Thymus (tissue), 11 donors: Measurements from ENCODE around the gene KSR1. TPM values are rescaled to one million over a fixed set of nuclear protein-coding genes. Genes with fewer than 3 reads are reported as not detected.

Experiments
- DNase-seq, 9 donors: peaks; one replicate each; pipeline ENCODE4 v3.0.0-alpha.2; 2013; ENCODE audit warnings: low spot score in 9 of 9, low read depth in 6 of 9, missing footprints in 1 of 9
- H3K27ac ChIP-seq, 2 donors: one replicate each; pipeline ENCODE4 v1.5.1; 2013; ENCODE audit warnings: control low read depth in 1 of 2, low read depth in 1 of 2, low read length in 1 of 2, mild to moderate bottlenecking in 1 of 2, moderate library complexity in 1 of 2
- H3K27me3 ChIP-seq, 2 donors: one replicate each; pipeline ENCODE4 v1.5.1; 2013; ENCODE audit warnings: low read length in 1 of 2; ENCODE audit not compliant: control insufficient read depth in 2 of 2, insufficient read depth in 1 of 2
- H3K36me3 ChIP-seq, 2 donors: one replicate each; pipeline ENCODE4 v1.5.1; 2013; ENCODE audit warnings: low read length in 1 of 2, mild to moderate bottlenecking in 1 of 2, moderate library complexity in 1 of 2; ENCODE audit not compliant: control insufficient read depth in 2 of 2, insufficient read depth in 2 of 2
- H3K4me1 ChIP-seq, 2 donors: one replicate each; pipeline ENCODE4 v1.5.1; 2013; ENCODE audit warnings: low read length in 2 of 2; ENCODE audit not compliant: control insufficient read depth in 2 of 2, insufficient read depth in 2 of 2
- H3K4me3 ChIP-seq, 2 donors: one replicate each; pipeline ENCODE4 v1.5.1; 2013; ENCODE audit warnings: low read length in 2 of 2, control low read depth in 1 of 2, mild to moderate bottlenecking in 1 of 2
- H3K9me3 ChIP-seq, 2 donors: one replicate each; pipeline ENCODE4 v1.5.1; 2013; ENCODE audit warnings: low read length in 1 of 2, mild to moderate bottlenecking in 1 of 2; ENCODE audit not compliant: control insufficient read depth in 2 of 2, insufficient read depth in 1 of 2
- WGBS: extraction: QIAGEN DNeasy Blood & Tissue Kit; methylation state at CpG from one replicate; pipeline ENCODE4 v1.1.7; 2013; 5-methylcytosine and 5-hydroxymethylcytosine counted together
- polyA plus RNA-seq: library from polyadenylated mRNA; stranded (reverse); fragments of 200-250 nt; gene quantifications from one replicate; pipeline ENCODE4 v1.2.3, GENCODE V29; 2013
- total RNA-seq: library from RNA; stranded (reverse); fragments of 120-200 nt; gene quantifications from one replicate; pipeline ENCODE4 v1.2.4, GENCODE V29; 2013
- donor health status: healthy.

KSR1 gene
- total and polyA plus RNA-seq, 2 donors: 12.5 to 32.8 TPM

- H3K27me3 ChIP-seq: no peaks in the 10 kb centered on the region
- no peaks in the 10 kb centered on the region for H3K36me3 ChIP-seq
- 12% methylated on average over 10 of the region's 10 CpGs for WGBS
- H3K4me1 ChIP-seq: peaks cover 14 to 51% of the 10 kb centered on the region in 2 donors
- no peak overlapping the region for H3K4me3 ChIP-seq
- no peaks in the 10 kb centered on the region for H3K9me3 ChIP-seq
- peak overlapping the region; percentile 66 to 72 for H3K27ac ChIP-seq
- DNase-seq: peak in 3 of 9 donors; percentile 18 to 62 (median 24)
These were observed 88.3 kb downstream of the KSR1 start for GRCh38 chr17:27544350-27545131.

GRCh38 chr17:27545562-27546229, 89.4 kb downstream of the KSR1 start:
- H3K27ac ChIP-seq: peak overlapping the region in 1 of 2 donors; percentile 72
- H3K27me3 ChIP-seq: no peaks in the 10 kb centered on the region
- H3K9me3 ChIP-seq: no peaks in the 10 kb centered on the region
- H3K4me3 ChIP-seq: no peak overlapping the region
- DNase-seq: no peak
- 76% methylated on average over 8 of the region's 8 CpGs for WGBS
- H3K4me1 ChIP-seq: peaks cover 14 to 41% of the 10 kb centered on the region in 2 donors
- no peaks in the 10 kb centered on the region for H3K36me3 ChIP-seq

GRCh38 chr17:27546624-27547300, 90.5 kb downstream of the KSR1 start:
- Histone ChIP-seq H3K4me3 (no peak overlapping the region), H3K27me3 (no peaks in the 10 kb centered on the region), H3K4me1 (peaks cover 14 to 40% of the 10 kb centered on the region in 2 donors), H3K36me3 (no peaks in the 10 kb centered on the region), H3K9me3 (no peaks in the 10 kb centered on the region), H3K27ac (peak overlapping the region; percentile 26 to 36)
- 77% methylated on average over 7 of the region's 7 CpGs for WGBS
- no peak for DNase-seq

DNA sequence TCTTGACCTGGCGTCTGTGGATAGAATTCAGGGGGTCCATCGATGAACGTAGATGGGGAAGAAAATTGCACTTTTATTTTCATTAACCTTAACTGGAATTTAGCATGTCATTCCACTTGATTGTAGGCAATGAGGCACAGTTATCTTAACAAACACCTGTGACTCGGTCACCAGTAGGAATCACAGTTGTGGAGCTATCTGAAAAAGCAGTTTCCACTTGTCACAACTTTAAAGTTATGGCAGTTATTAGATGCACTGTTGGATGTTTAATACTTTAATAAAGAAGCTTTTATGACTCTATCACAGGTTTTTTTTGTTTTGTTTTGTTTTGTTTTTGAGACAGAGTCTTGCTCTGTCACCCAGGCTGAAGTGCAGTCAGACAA, 91.0 kb downstream of the KSR1 start:
- peaks cover 14 to 40% of the 10 kb centered on the region in 2 donors for H3K4me1 ChIP-seq
- H3K36me3 ChIP-seq: no peaks in the 10 kb centered on the region
- no peak overlapping the region for H3K4me3 ChIP-seq
- WGBS: 59% methylated on average over 4 of the region's 4 CpGs
- no peak for DNase-seq
- H3K27ac ChIP-seq: no peak overlapping the region
- no peaks in the 10 kb centered on the region for H3K9me3 ChIP-seq
- no peaks in the 10 kb centered on the region for H3K27me3 ChIP-seq

GRCh38 chr17:27548369-27548768, 92.1 kb downstream of the KSR1 start:
- peaks cover 14 to 40% of the 10 kb centered on the region in 2 donors for H3K4me1 ChIP-seq

GRCh38 chr17:27549251-27549893, 93.1 kb downstream of the KSR1 start:
- DNase-seq: no peak
- WGBS: 97% methylated on average over 10 of the region's 10 CpGs
- Histone ChIP-seq H3K36me3 (no peaks in the 10 kb centered on the region), H3K4me3 (no peak overlapping the region), H3K4me1 (peaks cover 11 to 34% of the 10 kb centered on the region in 2 donors), H3K27ac (no peak overlapping the region), H3K9me3 (no peaks in the 10 kb centered on the region), H3K27me3 (no peaks in the 10 kb centered on the region)

More at GRCh38 chr17:27548369-27548768, 92.1 kb downstream of the KSR1 start:
- 97% methylated on average over 7 of the region's 7 CpGs for WGBS
- no peak for DNase-seq
- Histone ChIP-seq H3K36me3 (no peaks in the 10 kb centered on the region), H3K4me3 (no peak overlapping the region), H3K9me3 (no peaks in the 10 kb centered on the region), H3K27me3 (no peaks in the 10 kb centered on the region), H3K27ac (no peak overlapping the region)

- H3K9me3 ChIP-seq: no peaks in the 10 kb centered on the region
- H3K27ac ChIP-seq: no peak overlapping the region
- H3K4me3 ChIP-seq: no peak overlapping the region
- H3K27me3 ChIP-seq: no peaks in the 10 kb centered on the region
- no peaks in the 10 kb centered on the region for H3K36me3 ChIP-seq
- 96% methylated on average over 13 of the region's 13 CpGs for WGBS
- H3K4me1 ChIP-seq: peaks cover under 1 to 23% of the 10 kb centered on the region in 2 donors
- no peak for DNase-seq
These were observed 94.2 kb downstream of the KSR1 start for GRCh38 chr17:27550291-27550930.

DNA sequence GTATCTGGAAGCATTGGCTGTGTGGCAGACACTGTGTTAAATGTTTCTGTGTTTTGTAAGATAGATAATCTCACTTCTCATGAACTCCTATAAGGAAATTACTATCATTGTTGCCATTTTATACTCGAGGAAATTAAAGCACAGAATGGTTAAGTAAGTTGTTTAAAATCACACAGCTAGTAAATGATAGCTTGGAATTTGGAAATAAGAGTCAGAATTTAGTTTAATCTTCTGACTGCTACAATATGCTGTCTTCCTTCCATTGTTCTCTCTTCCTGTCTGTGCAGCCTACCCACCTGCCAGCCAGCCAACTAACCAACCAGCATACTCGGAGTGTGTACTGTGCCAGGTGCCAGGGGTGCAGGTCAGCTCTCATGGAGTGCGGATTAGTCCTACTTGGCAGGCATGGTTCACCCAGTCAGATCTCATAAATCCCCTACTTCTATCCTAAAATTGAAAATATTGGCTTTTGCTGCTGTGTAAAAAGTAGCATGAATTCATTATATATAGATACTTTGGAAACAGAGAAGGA, 94.8 kb downstream of the KSR1 start:
- Histone ChIP-seq H3K9me3 (no peaks in the 10 kb centered on the region), H3K36me3 (no peaks in the 10 kb centered on the region), H3K4me1 (peaks cover 0 to 17% of the 10 kb centered on the region in 2 donors), H3K27me3 (no peaks in the 10 kb centered on the region), H3K27ac (no peak overlapping the region), H3K4me3 (no peak overlapping the region)
- no peak for DNase-seq
- WGBS: 88% methylated on average over 3 of the region's 3 CpGs
